HG02938 (cell line): Measurements from ENCODE around the gene KIF16B.
"Not testable (repeated sequence)": the region's sequence is repeated elsewhere in the genome, so short reads cannot be mapped to it uniquely, and the experiment has no call there.

Source experiments
- ATAC-seq: cut with Tn5 transposase; IDR thresholded peaks from one replicate; pipeline ENCODE4 v1.9.1; 2021; ENCODE audit warnings: mild to moderate bottlenecking, moderate library complexity; ENCODE audit not compliant: unreplicated experiment

KIF16B gene

DNA sequence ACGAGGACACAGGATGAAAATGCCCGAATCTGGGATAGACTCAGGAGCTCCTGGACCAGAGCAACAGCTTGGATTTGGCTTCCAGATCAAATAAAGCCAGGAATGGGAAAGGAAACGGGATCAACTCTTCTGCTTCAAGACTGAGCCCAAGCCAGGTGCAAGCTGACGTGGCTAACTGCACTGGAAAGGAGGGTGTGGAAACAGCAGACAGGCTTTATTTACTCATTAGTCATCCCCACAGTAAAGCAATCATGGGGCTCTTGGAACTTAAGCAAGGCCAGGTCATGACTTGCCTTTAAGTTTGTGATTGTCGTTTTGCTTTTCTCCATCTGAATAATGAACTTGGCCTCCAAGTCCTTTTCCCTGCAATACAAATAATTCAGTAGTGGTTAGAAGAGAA is 45.2 kb downstream of the KIF16B start:
- ATAC-seq = no peak

DNA sequence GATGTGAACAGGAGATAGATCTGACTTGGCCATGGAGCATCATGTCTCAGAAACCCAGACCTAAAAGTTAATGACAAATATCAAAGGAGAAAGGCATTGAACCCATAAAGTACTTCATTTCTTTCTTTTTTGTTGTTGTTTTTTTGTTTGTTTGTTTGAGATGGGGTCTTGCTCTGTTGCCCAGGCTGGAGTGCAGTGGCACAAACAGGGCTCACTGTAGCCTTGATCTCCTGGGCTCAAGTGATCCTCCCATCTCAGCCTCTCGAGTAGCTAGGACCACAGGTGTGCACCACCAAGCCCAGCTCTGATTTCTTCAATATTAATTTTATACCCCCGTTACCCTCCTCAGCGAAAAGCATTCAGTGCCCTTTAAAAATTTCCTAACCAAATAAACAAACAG is 45.8 kb downstream of the KIF16B start:
- no peak for ATAC-seq

DNA sequence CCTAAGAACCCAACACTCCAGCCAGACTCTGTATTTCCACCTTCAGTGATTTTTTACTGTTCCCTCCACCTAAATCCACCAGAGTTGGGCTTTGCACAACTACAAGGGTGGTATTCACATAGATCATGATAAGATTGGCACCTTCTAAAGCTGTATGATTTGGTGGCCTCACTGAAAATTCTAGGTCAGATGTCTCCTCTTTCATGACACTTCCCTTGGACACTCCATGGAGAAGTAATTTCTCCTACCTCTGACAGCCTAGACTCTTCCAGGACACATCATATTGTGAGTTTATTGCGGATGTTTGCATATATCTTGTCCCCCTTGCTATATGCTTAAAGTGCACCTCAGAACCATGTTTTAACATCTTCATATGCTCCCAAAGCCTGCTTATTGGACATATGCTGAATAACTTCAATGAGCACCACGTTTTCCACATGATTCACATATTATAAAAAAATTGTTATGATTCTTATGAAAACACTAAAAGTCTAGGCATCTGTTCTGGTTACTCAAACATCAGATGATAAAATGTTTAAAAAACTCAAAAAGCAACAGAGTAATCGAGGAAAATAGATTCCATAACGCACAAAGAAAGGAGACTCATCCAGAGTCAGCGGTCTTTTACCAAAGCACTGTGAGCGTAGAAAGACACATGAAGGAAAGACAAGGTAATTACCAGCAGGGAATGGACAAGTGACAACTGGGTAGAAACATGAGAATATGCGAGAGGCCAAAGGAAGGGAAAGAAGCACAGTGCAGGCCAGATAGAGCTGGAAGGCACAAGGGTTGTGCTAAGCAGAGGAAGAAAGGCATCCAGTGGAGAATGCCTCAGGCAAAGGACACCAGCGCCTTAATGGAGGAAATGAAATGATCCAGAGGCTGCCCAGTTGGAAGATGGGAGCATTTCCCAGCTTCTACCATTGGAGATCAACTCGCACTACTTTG is 46.5 kb downstream of the KIF16B start:
- no peak for ATAC-seq

DNA sequence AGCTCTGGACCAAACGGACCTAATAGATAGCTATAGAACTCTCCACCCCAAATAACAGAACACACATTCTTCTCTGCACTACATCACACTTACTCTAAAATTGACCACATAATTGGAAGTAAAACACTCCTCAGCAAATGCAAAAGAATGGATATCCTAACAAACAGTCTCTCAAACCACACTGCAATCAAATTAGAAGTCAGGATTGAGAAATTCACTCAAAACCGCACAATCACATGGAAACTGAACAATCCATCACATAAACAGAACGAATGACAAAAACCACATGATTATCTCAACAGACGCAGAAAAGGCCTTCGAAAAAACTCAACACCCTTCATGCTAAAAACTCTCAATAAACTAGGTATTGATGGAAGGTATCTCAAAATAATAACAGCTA is 50.6 kb downstream of the KIF16B start:
- ATAC-seq = not testable (repeated sequence)

DNA sequence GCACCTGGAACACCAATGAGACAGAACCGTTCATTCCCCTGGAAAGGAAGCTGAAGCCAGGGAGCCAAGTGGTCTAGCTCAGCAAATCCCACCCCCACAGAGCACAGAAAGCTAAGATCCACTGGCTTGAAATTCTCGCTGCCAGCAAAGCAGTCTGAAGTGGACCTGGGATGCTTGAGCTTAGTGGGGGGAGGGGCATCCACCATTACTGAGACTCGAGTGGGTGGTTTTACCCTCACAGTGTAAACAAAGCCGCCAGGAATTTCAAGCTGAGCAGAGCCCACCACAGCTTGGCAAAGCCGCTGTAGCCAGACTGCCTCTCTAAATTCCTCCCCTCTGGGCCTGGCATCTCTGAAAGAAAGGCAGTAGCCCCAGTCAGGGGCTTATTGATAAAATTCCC is 53.1 kb downstream of the KIF16B start:
- no peak for ATAC-seq

DNA sequence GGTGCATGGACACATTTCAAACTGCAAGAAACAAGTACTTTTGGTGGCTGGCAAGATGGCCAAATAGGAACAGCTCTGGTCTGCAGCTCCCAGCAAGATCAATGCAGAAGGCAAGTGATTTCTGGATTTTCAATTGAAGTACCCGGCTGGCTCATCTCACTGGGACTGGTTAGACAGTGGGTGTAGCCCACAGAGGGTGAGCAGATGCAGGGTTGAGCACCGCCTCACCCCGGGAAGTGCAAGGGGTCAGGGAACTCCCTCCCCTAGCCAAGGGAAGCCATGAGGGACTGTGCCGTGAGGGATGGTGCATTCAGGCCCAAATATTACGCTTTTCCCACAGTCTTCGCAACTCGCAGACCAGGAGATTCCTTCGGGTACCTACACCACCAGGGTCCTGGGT is 53.6 kb downstream of the KIF16B start:
- ATAC-seq = not testable (repeated sequence)

DNA sequence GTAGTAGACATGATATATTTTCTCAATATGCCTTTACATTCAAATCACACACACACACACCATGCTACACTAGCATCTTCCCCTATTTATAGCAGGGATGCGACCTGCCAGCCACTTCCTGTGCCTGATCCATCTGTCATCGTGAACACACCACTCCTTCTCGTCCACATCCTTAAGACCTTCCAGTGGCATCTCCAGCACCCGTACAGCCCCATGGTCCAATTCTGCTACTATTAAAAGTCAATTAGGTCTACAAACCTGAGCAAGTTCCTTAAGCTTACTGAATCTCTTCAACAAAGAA is 54.5 kb downstream of the KIF16B start:
- ATAC-seq = no peak

DNA sequence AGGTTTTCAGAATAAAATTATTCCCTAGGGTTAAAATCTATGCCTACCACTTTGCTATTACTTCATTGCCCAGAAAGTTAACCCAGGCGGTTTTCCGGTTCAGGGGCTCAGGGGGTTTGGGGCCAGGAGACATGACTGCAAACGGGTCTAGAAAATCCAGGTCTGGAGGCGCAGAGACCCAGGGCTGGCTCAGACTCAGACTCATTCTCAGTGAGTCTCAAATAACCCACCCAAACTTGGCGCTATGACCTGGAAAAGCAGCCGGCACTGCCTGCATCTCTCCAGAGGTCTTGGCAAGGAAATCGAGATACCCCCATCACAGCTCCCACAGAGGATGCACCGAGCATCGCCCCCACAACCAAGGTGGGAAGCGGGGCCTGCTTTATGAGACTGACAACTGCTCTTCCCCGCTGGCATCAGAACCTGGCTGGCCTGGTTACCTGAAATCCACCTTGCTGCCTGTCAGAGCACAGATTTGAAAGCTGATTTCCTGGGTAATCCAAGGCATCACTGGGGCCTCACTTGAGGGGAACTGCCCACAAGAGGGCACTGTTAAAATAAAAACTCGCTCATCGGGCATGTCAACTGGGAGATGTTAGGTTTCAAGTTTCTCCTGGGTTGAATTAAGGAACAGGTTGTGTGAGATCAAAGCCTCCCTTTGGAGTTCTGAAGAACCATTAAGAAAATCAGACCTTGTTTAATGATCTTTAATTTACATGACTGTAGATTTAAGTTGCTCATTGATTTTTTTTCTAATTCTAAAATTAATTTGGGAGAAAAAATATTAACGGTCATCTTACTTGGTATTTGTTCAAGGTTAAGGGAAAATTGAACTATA is 55.1 kb downstream of the KIF16B start:
- ATAC-seq = peak; percentile 49

DNA sequence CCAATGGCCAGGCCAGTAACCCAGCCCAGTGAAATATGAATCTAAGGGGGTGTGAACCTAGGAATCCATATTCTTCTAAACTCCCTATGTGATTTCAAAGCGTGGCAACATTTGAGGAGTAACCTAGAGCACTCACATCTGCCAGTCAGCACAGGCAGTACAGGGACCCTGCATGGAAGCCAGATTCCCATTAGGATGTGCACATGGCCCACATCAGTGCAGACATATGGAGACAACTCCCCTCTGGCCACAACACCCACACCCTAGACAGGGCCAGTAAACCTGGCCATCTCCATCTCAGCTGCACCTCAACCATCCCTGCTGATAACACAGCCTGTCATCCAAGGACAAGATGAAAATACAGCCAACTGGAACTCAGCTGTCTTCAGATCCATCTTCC is 56.5 kb downstream of the KIF16B start:
- no peak for ATAC-seq

DNA sequence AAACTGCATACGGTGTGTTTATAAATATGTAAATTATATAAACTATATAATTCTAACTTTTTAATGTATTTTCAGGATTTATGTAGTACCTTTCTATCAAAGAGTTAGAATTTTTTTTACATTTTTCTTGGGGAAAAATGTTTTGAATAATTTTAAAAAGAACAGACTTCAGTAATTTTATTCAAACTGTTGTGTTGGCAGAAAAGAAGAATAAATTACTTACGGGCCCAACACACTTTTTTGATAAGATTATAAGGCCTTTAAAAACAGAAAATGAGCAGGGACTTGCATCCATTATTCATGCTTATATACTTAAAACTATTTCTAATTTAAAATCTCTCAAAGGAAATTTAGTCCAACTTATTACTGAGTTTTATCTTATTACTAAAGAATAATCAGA is 58.2 kb downstream of the KIF16B start:
- no peak for ATAC-seq

DNA sequence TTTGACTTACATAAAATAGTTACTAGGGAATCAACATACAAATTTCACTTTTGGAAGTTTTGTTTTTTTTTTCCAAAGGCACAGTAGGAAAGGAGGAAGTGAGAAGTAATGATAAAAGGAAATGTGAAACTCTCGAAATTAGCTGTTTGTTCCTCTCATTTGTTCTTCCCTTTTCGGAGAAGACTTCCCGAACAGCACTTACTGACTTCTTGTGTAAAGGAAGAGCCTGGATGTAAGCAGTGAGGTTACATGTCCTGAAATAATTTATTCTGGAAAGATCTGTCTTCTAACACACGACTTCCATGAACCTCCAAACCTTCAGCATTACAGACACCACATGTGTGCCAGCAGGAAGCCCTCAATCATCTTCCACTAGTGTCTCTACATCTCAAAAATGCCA is 59.1 kb downstream of the KIF16B start:
- ATAC-seq = no peak

DNA sequence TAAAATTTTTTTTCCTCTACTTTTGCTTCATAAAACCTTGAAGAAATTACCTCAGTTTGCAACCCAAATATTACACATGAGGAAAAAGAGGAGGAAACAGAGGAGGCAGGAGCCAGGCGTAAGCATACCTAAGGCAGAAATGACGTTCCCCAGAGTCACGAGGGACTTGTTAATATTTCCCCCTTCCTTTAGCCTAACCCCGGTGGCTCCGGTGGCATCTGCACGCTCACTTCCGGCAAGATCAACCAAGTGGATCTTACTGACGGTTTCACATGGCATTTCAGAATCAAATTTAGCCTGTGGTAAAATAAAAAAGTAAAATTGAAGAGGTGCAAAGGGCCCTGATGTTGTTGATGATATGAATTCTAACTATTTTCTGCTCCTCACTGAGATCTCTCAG is 67.4 kb downstream of the KIF16B start:
- ATAC-seq = no peak

DNA sequence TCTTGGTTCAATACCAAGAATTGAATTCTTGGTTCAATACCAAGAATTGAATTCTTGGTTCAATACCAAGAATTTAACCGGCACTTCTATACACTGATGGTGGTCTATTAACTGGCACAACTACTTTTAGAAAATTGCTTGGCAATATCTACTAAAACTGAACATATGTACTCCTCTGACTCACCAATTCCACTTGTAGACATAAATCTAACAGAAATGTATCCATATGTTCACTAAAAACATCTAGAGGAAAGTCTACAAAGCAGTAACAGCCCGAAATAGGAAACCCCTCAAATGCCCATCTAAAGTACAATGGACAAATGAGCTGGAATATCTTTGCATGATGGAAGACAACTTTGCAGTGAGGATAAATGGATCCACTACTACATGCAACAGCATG is 71.9 kb downstream of the KIF16B start:
- no peak for ATAC-seq

DNA sequence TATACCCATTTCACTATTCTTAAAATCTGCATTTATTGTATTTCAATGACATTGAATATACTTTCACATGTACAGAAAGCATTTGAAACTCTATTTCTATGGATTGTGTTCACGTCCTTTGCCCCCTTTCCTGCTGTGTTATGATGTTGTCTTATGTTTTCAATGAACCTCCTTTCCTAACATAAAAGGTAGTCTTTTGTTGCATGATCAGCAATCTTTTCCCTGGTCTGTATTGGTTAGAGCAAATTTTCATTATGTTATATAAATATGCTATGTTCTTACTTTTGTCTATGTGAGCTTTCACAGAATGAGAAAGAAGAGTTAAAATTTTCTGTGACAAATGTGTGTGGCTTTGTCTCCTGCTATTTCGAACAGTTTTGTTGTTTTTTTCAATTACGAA is 73.1 kb downstream of the KIF16B start:
- ATAC-seq = no peak

DNA sequence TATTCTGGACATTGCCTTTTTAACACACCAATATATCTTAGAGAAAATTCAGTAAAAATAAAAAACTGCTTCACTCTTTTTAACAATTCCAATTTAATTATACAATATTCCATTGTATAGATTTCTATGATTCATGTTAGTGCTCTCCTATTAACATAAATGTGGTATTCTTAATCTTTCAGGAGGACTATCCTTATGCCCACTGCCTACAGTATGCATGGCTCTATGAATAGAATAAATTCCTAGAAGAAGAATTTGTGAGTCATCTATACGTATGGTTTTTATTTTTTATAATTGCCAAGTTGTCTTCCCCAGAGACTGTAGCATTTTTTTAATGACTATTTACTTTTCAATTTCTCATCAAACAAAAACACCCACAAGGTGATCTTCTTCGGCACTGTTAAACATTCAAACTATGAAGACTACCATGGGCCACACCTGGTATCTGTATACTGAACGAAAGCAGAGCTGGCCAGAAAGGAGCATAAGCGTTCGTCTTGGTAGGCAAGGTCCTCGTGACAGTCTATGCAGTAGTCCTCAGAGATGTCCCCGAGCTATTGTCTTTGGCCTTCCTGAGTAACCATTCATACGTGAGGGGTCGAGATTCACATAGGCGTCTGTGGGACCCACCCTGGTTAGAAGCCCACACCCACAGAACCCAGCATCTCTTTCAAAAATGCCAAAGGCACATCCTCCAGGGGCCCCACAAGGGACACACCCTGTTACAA is 74.6 kb downstream of the KIF16B start:
- ATAC-seq = no peak

DNA sequence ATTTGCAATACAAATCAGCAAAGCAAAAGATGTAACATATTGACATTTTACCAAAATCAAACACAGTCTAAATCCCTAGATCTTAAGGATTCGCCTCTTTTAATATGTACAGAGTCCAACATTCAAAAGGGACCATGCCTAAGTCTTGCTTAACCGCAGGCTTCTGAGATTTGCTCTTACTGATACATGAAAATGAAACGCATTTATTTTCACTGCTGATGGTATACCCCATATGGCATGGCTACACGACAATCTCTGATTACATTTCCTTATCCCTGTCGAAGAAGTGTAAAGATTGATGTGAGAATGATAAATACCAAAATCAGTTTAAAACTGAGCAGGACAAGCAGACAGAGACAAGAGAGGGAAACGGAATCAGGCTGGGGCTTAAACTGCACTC is 75.4 kb downstream of the KIF16B start:
- no peak for ATAC-seq

DNA sequence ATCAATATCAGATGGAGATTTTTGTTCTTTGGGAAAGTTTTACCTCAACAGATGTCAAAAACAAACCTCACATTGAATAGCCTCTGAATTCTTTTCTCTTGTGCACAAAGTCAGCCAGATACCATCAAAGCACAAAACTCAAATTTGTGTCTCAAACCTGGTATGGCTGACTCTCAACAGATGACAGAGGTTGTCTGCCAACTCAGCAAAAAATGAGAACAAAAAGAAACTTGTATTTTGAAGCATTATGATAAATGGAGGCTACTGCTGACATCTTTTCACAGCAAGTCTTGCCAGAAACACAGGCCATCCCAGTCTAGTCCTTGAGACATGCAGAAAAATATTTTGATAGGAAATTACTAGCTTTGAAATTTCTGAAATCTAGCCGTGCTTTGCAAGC is 79.8 kb downstream of the KIF16B start:
- no peak for ATAC-seq

DNA sequence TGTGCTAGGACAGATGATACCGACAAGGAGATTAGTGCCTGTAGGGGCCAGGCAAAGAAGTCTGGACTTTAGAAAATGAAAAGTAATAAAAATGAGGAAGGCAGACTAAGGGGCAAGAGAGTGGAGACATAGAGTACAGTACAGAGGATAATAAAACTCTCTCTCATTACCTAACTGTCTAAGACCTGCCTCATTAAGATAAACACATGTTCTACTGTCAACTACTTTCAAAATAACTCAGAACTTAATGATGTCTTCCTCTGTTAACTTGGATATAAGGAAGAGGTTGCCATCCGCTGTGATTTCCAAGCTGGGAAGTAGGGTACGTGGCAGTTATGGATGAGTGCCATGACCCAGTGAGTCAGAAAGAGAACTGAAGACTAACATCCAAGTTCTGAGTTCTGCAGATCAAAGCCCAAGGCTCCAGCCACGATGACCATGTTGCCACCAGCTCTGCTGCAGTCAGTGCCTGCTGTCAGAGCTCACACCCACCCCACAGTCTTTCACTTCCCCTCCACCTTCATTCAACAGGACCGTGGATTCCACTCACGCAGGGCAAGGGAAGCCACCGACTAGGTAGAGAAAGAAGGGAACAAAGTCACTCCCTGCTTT is 81.8 kb downstream of the KIF16B start:
- no peak for ATAC-seq

DNA sequence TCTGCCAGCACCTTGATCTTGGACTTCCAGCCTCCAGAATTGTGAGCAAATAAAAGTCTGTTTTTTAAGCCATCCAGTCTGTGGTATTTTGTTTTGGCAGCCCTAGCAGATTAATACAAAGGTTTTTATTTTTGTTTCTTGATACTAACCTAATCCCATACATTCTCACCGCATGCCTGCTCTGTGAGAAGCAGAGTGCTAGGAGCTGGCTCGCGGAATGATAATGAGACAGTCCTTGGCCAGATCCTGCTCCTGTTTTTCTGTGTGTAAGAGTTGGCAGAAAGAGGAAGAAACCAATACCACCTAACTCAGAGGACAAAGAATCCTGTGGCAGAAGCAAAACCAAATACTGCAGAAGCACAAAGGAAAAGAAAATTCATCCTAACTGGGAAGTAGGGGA is 82.6 kb downstream of the KIF16B start:
- ATAC-seq = no peak

DNA sequence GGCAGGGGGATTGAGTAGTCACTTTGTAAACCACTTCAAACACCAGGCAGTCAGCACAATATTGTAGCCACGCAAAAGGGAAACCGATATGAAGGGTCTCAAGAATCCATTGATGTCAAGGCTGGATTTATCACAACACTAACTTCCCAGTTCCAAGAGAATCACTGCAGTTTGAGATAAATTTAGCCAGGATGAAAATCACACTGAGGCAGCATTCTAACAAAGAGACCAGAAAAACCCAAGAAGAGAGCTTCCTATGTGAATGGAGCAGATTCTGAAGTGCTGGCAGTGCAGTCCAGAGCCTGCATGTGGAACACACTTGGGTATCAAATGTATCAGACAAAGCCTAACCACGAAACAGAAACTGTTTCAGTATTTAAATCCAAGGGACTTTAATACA is 84.6 kb downstream of the KIF16B start:
- no peak for ATAC-seq

DNA sequence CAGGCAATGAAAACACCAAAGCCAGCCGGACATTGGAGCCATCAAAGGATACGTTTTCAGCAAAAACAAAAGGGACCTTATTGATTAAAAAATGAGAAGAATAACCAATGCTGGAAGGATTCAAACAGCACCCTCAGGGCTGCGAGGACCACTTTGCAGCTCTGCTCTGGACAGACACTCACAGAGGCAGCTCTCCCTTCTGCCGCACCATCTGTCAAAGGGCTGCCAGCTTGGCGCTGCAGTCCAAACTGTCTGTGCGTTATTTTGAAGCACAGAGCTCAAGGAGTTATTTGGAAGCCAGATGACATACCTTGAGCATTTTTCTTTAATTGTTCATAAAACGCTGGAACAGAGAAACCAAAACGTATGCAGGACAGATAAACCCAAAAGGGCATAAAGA is 85.2 kb downstream of the KIF16B start:
- no peak for ATAC-seq
